Suprapubic skin (tissue), 4 donors: Measurements from ENCODE around the gene PPP6C.
"Not testable (repeated sequence)": the region's sequence is repeated elsewhere in the genome, so short reads cannot be mapped to it uniquely, and the experiment has no call there.

Experiments
- CTCF ChIP-seq, 2 donors: fragments of 200-600 bp in 1 of 2; fragments of 450-650 bp in 1 of 2; sonication (generic) in 1 of 2; IDR thresholded peaks; one replicate each; pipeline ENCODE4 v1.5.1; 2016 to 2019; ENCODE audit warnings: antibody characterized with exemption in 2 of 2, mild to moderate bottlenecking in 1 of 2, moderate library complexity in 1 of 2
- EP300 ChIP-seq: sonication (generic); formaldehyde crosslinking; IDR thresholded peaks from one replicate; pipeline ENCODE4 v1.6.1; 2017; ENCODE audit warnings: antibody characterized with exemption
- POLR2AphosphoS5 ChIP-seq, 3 donors: sonication (generic); formaldehyde crosslinking; IDR thresholded peaks; one replicate each; pipeline ENCODE4 v1.6.1; 2017; ENCODE audit warnings: antibody characterized with exemption in 3 of 3

- not testable (repeated sequence) for TF ChIP-seq CTCF (IDR thresholded peaks at IDR 0.05); EP300; POLR2AphosphoS5 (IDR thresholded peaks at IDR 0.05)
Observed at GRCh38 chr9:125236520-125237159, 47.0 kb upstream of the PPP6C start.
